Thyroid gland (tissue), 4 donors: ENCODE data around the gene NEMF.

Experiments
- POLR2A ChIP-seq, 2 donors: fragments of 450-650 bp; IDR thresholded peaks; one replicate each; pipeline ENCODE4 v1.6.1; 2017; ENCODE audit warnings: antibody characterized with exemption in 2 of 2, mild to moderate bottlenecking in 2 of 2, moderate library complexity in 1 of 2
- TF ChIP-seq, protein P1 (sequence below), 6 experiments: fragments of 200-600 bp in 3 of 6; fragments of 450-650 bp in 3 of 6; sonication (generic) in 3 of 6; IDR thresholded peaks; one replicate each; pipeline ENCODE4 v1.5.1; 2016 to 2019; ENCODE audit warnings: antibody characterized with exemption in 6 of 6, mild to moderate bottlenecking in 2 of 6, inconsistent platforms in 1 of 6, moderate library complexity in 1 of 6

DNA sequence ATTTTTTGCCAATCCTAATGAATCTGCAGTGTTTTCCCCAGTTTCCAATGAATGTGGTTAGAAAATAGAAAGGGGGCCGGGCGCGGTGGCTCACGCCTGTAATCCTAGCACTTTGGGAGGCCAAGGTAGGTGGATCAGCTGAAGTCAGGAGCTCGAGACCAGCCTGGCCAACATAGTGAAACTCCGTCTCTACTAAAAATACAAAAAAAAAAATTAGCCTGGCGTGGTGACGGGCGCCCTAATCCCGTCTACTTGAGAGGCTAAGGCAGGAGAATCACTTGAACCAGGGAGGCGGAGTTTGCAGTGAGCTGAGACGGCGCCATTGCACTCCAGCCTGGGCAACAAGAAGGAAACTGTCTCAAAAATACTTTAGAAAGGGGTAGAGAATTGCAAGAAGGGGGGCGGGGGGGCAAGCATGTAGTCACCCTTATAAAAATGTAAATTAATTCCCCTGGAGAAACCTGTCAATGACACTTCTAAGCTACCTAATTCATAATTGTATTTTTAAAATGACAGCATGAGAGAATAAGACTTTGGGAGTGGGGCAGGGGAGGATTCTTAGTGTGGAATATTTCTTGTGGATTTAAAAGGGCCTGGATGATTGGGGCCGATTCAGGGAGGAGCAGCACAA lies 82.9 kb downstream of the NEMF start:
- TF ChIP-seq, protein P1, sequence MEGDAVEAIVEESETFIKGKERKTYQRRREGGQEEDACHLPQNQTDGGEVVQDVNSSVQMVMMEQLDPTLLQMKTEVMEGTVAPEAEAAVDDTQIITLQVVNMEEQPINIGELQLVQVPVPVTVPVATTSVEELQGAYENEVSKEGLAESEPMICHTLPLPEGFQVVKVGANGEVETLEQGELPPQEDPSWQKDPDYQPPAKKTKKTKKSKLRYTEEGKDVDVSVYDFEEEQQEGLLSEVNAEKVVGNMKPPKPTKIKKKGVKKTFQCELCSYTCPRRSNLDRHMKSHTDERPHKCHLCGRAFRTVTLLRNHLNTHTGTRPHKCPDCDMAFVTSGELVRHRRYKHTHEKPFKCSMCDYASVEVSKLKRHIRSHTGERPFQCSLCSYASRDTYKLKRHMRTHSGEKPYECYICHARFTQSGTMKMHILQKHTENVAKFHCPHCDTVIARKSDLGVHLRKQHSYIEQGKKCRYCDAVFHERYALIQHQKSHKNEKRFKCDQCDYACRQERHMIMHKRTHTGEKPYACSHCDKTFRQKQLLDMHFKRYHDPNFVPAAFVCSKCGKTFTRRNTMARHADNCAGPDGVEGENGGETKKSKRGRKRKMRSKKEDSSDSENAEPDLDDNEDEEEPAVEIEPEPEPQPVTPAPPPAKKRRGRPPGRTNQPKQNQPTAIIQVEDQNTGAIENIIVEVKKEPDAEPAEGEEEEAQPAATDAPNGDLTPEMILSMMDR (IDR thresholded peaks at IDR 0.05) = no peak
- TF ChIP-seq POLR2A (IDR thresholded peaks at IDR 0.05) = peak in 1 of 2 donors; percentile 23
